K562 (cell line): Measurements from ENCODE around the gene SEPTIN8. TPM values are rescaled to one million over a fixed set of nuclear protein-coding genes. Genes with fewer than 3 reads are reported as not detected.

ENCODE experiments used
- CAMTA2 ChIP-seq: fragments of 250-450 bp; sonication (Bioruptor Pico); conservative IDR thresholded peaks from 2 replicates; pipeline ENCODE4 v1.5.1; 2022
- CCNT2 ChIP-seq: IDR thresholded peaks from 2 replicates; pipeline ENCODE4 v1.6.1; 2011; ENCODE audit warnings: borderline replicate concordance, low read depth, mild to moderate bottlenecking, moderate library complexity, mixed read lengths, low read length; ENCODE audit not compliant: insufficient read length; ENCODE audit errors: extremely low read depth
- CHD4 ChIP-seq: fragments of 200-600 bp; sonication (generic); IDR thresholded peaks from 3 replicates; pipeline ENCODE4 v1.6.1; 2012; ENCODE audit warnings: low read depth, mild to moderate bottlenecking, mixed read lengths, low read length, inconsistent platforms; ENCODE audit not compliant: insufficient read depth, insufficient replicate concordance, poor library complexity, severe bottlenecking
- DACH1 ChIP-seq: fragments of 450-650 bp; IDR thresholded peaks from 2 replicates; pipeline ENCODE4 v1.6.1; 2018; ENCODE audit not compliant: partially characterized antibody
- DMBX1 ChIP-seq: fragments of 250-450 bp; sonication (Bioruptor Pico); IDR thresholded peaks from 2 replicates; pipeline ENCODE4 v1.8.0; 2022; ENCODE audit warnings: inconsistent platforms, mild to moderate bottlenecking, moderate library complexity, borderline replicate concordance
- ETV6 ChIP-seq, 3 experiments: fragments of 150-350 bp in 1 of 3; sonication (generic) in 1 of 3; formaldehyde crosslinking in 1 of 3; IDR thresholded peaks; 2 replicates each; pipeline versions ENCODE4 v1.6.1 to v1.8.0; 2014 to 2022; ENCODE audit warnings: borderline replicate concordance in 2 of 3, low read depth in 2 of 3, antibody characterized with exemption in 1 of 3, low read length in 1 of 3, mild to moderate bottlenecking in 1 of 3, missing genetic modification reagents in 1 of 3
- GATAD2A ChIP-seq: fragments of 450-650 bp; IDR thresholded peaks from 2 replicates; pipeline ENCODE4 v1.6.1; 2017
- HDAC3 ChIP-seq: fragments of 450-650 bp; IDR thresholded peaks from 2 replicates; pipeline ENCODE4 v1.6.1; 2018; ENCODE audit warnings: borderline replicate concordance, mild to moderate bottlenecking, moderate library complexity; ENCODE audit not compliant: partially characterized antibody
- ILK ChIP-seq: fragments of 450-650 bp; IDR thresholded peaks from 2 replicates; pipeline ENCODE4 v1.6.1; 2016; ENCODE audit warnings: missing genetic modification characterization, low read depth, mild to moderate bottlenecking, missing compliant biosample characterization, moderate library complexity, borderline replicate concordance
- JUN ChIP-seq, 2 experiments: sonication (generic) in 1 of 2; formaldehyde crosslinking in 1 of 2; IDR thresholded peaks; 2 replicates each; pipeline versions ENCODE4 v1.6.1 to v1.8.0; 2012 to 2022; ENCODE audit warnings: borderline replicate concordance in 2 of 2, mild to moderate bottlenecking in 2 of 2, improper control_type of control experiment in 1 of 2, low read depth in 1 of 2, low read length in 1 of 2, missing genetic modification reagents in 1 of 2
- MEIS2 ChIP-seq: fragments of 450-650 bp; IDR thresholded peaks from 2 replicates; pipeline ENCODE4 v1.6.1; 2014; ENCODE audit warnings: mild to moderate bottlenecking; ENCODE audit not compliant: partially characterized antibody
- NFIC ChIP-seq: fragments of 450-650 bp; IDR thresholded peaks from 2 replicates; pipeline ENCODE4 v1.6.1; 2017; ENCODE audit warnings: mild to moderate bottlenecking, inconsistent platforms
- RAD21 ChIP-seq, 2 experiments: fragments of 250-450 bp in 1 of 2; fragments of 450-650 bp in 1 of 2; sonication (Bioruptor Pico) in 1 of 2; formaldehyde crosslinking in 1 of 2; IDR thresholded peaks in 1 of 2; conservative IDR thresholded peaks in 1 of 2; 2 replicates each; pipeline versions ENCODE4 v1.4.0 to v1.8.0; 2020 to 2022; ENCODE audit warnings: mild to moderate bottlenecking in 2 of 2, moderate library complexity in 1 of 2
- RNF2 ChIP-seq: sonication (generic); IDR thresholded peaks from 2 replicates; pipeline ENCODE4 v1.6.1; 2016
- TCF3 ChIP-seq: sonication (generic); formaldehyde crosslinking; IDR thresholded peaks from 2 replicates; pipeline ENCODE4 v1.4.0; 2020; ENCODE audit warnings: mild to moderate bottlenecking, missing genetic modification reagents
- ZNF707 ChIP-seq: fragments of 250-450 bp; sonication (Bioruptor Pico); conservative IDR thresholded peaks from 2 replicates; pipeline ENCODE4 v1.8.0; 2022; ENCODE audit warnings: inconsistent platforms, mild to moderate bottlenecking, moderate library complexity
- polyA plus RNA-seq, 8 experiments: library from polyadenylated mRNA; depleted of rRNA in 4 of 8; stranded (reverse) in 5 of 8; unstranded in 3 of 8; fragments of >200 nt; fragmentation: Nextera tagmentation in 2 of 8; fragmentation: Illumina TruSeq in 1 of 8; extraction: Ambion mirVana in 2 of 8; extraction: Trizol in 1 of 8; gene quantifications; 2 replicates each; pipeline versions ENCODE4 v1.2.1 to v1.2.3, GENCODE V29; 2011 to 2014; ENCODE audit warnings: inconsistent platforms in 1 of 8, missing spikeins in 1 of 8
- total RNA-seq, 7 experiments: library from RNA; depleted of rRNA in 6 of 7; stranded (reverse); fragments of >200 nt in 6 of 7; fragmentation: Illumina TruSeq in 2 of 7; extraction: Trizol in 2 of 7; gene quantifications; 2 replicates each; pipeline versions ENCODE4 v1.2.1 to v1.2.3, GENCODE V29; 2011 to 2021; ENCODE audit warnings: low replicate concordance in 1 of 7
- TF ChIP-seq, protein P1 (sequence below): fragments of 250-450 bp; sonication (Bioruptor Pico); IDR thresholded peaks from 2 replicates; pipeline ENCODE4 v1.4.0; 2020; ENCODE audit warnings: borderline replicate concordance
- TF ChIP-seq, protein P2 (sequence below): sonication (generic); formaldehyde crosslinking; IDR thresholded peaks from 2 replicates; pipeline ENCODE4 v1.8.0; 2022; ENCODE audit warnings: mild to moderate bottlenecking, missing genetic modification reagents, borderline replicate concordance
- TF ChIP-seq, protein P3 (sequence below), 2 experiments: IDR thresholded peaks in 1 of 2; conservative IDR thresholded peaks in 1 of 2; 2 replicates each; pipeline ENCODE4 v1.6.1; 2016; ENCODE audit warnings: low read depth in 2 of 2, mild to moderate bottlenecking in 1 of 2, missing compliant biosample characterization in 1 of 2, missing genetic modification characterization in 1 of 2, moderate library complexity in 1 of 2

Gene SEPTIN8
- total and polyA plus RNA-seq, 9 of the 15 experiments (the other 6 are each of a cell fraction or from before 2014, with no cell fraction given) = 19.3 to 142 (median 101) TPM

DNA sequence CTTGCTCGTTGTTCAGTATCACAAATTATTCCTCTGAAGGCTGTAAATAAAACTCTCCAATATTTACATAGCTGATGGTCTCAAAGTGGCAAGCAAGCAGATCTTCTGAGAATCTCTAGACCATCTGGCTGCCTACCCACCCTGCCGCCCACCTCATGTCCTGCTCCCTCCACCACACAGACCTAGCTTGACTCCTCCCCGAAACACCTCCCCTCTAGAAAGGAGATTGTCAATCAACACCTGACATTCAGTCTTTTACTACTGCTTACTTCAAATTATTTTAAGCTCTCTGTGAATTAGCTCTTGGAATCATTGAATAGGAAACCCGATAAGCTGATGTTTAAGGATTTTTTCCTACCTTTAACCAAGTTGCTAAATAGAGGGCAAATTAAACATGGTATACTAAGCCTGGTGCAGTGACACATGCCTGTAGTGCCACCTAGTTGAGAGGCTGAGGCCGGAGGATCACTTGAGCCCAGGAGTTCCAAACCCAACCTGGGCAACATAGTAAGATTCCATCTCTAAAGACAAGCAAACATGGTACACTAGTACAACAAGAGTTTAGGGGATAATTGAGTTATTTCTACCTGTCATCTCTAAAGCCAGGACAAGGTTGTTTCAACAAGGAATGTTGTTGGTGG is 25.1 kb upstream of the SEPTIN8 start (continued):
- TF ChIP-seq CCNT2 (no peak), ZNF707 (no peak), DACH1 (no peak), HDAC3 (no peak), GATAD2A (no peak), CHD4 (no peak), RAD21 (CRISPR knock-in tag; conservative IDR thresholded peaks at IDR 0.05 in 1 of 2, IDR thresholded peaks at IDR 0.05 in 1 of 2) (peak; percentile 31 to 65; a peak in 3 of 4 replicates), DMBX1 (CRISPR knock-in tag) (no peak), CAMTA2 (CRISPR knock-in tag) (no peak), MEIS2 (peak; percentile 62), JUN (IDR thresholded peaks at IDR 0.05; ENCODE audit: borderline replicate concordance, low read depth, low read length) (no peak), JUN (CRISPR knock-in tag; IDR thresholded peaks at IDR 0.05; ENCODE audit: borderline replicate concordance) (no peak), ETV6 (IDR thresholded peaks at IDR 0.05; ENCODE audit: borderline replicate concordance in 1 of 2, low read depth in 2 of 2, low read length in 1 of 2) (no peak), ETV6 (CRISPR knock-in tag; IDR thresholded peaks at IDR 0.05; ENCODE audit: borderline replicate concordance) (no peak), ILK (tag) (no peak), NFIC (no peak), RNF2 (no peak), TCF3 (CRISPR knock-in tag) (no peak)
- TF ChIP-seq, protein P1, sequence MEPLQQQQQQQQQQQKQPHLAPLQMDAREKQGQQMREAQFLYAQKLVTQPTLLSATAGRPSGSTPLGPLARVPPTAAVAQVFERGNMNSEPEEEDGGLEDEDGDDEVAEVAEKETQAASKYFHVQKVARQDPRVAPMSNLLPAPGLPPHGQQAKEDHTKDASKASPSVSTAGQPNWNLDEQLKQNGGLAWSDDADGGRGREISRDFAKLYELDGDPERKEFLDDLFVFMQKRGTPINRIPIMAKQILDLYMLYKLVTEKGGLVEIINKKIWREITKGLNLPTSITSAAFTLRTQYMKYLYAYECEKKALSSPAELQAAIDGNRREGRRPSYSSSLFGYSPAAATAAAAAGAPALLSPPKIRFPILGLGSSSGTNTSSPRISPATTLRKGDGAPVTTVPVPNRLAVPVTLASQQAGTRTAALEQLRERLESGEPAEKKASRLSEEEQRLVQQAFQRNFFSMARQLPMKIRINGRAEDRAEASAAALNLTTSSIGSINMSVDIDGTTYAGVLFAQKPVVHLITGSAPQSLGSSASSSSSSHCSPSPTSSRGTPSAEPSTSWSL = no peak
- TF ChIP-seq, protein P2, sequence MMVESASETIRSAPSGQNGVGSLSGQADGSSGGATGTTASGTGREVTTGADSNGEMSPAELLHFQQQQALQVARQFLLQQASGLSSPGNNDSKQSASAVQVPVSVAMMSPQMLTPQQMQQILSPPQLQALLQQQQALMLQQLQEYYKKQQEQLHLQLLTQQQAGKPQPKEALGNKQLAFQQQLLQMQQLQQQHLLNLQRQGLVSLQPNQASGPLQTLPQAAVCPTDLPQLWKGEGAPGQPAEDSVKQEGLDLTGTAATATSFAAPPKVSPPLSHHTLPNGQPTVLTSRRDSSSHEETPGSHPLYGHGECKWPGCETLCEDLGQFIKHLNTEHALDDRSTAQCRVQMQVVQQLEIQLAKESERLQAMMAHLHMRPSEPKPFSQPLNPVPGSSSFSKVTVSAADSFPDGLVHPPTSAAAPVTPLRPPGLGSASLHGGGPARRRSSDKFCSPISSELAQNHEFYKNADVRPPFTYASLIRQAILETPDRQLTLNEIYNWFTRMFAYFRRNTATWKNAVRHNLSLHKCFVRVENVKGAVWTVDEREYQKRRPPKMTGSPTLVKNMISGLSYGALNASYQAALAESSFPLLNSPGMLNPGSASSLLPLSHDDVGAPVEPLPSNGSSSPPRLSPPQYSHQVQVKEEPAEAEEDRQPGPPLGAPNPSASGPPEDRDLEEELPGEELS = no peak
- TF ChIP-seq, protein P3, sequence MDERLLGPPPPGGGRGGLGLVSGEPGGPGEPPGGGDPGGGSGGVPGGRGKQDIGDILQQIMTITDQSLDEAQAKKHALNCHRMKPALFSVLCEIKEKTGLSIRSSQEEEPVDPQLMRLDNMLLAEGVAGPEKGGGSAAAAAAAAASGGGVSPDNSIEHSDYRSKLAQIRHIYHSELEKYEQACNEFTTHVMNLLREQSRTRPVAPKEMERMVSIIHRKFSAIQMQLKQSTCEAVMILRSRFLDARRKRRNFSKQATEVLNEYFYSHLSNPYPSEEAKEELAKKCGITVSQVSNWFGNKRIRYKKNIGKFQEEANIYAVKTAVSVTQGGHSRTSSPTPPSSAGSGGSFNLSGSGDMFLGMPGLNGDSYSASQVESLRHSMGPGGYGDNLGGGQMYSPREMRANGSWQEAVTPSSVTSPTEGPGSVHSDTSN (CRISPR knock-in tag; IDR thresholded peaks at IDR 0.05; ENCODE audit: low read depth) = no peak
- TF ChIP-seq, protein P3 (tag; conservative IDR thresholded peaks at IDR 0.05; ENCODE audit: low read depth) = 0 out of 2 replicates have a peak, but pooled peaks have one; percentile 21
